HEK293 (cell line): ENCODE results near the gene GNL2.

ENCODE experiments used
- ZNF121 ChIP-seq: fragments of 450-650 bp; formaldehyde crosslinking; IDR thresholded peaks from 2 replicates; pipeline ENCODE4 v1.5.1; 2016; ENCODE audit warnings: missing biosample characterization, missing genetic modification characterization
- ZNF558 ChIP-seq: fragments of 450-650 bp; formaldehyde crosslinking; IDR thresholded peaks from 2 replicates; pipeline ENCODE4 v1.5.1; 2016; ENCODE audit warnings: missing biosample characterization, missing genetic modification characterization
- TF ChIP-seq, protein P1 (sequence below): fragments of 450-650 bp; formaldehyde crosslinking; IDR thresholded peaks from 2 replicates; pipeline ENCODE4 v1.5.1; 2016; ENCODE audit warnings: missing biosample characterization, missing genetic modification characterization
- TF ChIP-seq, protein P2 (sequence below): fragments of 450-650 bp; formaldehyde crosslinking; IDR thresholded peaks from 2 replicates; pipeline ENCODE4 v1.5.1; 2016; ENCODE audit warnings: missing biosample characterization, missing genetic modification characterization, low read depth

DNA sequence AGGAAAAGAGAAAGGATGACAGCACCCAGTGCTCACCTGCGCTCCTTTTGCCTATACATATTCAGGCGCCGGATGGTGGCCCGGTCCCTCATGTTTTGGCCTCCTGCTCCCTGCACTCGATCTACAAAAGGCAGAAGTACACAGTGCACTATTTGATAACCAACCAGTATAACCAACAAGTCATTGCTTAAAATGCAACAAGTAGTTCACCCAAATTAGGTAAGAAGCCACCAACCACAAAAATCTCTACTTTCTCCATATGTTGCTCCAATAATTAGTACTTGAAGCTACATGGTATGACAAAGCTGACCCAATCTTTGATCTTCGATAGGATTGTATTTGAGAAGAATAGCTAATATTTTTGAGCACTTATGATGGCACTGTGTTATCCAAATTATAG lies 2.0 kb downstream of the GNL2 start:
- TF ChIP-seq ZNF121 (tag by site-specific recombination) (no peak), ZNF558 (tag by site-specific recombination) (no peak)
- TF ChIP-seq, protein P1, sequence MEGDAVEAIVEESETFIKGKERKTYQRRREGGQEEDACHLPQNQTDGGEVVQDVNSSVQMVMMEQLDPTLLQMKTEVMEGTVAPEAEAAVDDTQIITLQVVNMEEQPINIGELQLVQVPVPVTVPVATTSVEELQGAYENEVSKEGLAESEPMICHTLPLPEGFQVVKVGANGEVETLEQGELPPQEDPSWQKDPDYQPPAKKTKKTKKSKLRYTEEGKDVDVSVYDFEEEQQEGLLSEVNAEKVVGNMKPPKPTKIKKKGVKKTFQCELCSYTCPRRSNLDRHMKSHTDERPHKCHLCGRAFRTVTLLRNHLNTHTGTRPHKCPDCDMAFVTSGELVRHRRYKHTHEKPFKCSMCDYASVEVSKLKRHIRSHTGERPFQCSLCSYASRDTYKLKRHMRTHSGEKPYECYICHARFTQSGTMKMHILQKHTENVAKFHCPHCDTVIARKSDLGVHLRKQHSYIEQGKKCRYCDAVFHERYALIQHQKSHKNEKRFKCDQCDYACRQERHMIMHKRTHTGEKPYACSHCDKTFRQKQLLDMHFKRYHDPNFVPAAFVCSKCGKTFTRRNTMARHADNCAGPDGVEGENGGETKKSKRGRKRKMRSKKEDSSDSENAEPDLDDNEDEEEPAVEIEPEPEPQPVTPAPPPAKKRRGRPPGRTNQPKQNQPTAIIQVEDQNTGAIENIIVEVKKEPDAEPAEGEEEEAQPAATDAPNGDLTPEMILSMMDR (tag by site-specific recombination), result no peak
- TF ChIP-seq, protein P2, sequence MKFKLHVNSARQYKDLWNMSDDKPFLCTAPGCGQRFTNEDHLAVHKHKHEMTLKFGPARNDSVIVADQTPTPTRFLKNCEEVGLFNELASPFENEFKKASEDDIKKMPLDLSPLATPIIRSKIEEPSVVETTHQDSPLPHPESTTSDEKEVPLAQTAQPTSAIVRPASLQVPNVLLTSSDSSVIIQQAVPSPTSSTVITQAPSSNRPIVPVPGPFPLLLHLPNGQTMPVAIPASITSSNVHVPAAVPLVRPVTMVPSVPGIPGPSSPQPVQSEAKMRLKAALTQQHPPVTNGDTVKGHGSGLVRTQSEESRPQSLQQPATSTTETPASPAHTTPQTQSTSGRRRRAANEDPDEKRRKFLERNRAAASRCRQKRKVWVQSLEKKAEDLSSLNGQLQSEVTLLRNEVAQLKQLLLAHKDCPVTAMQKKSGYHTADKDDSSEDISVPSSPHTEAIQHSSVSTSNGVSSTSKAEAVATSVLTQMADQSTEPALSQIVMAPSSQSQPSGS (tag by site-specific recombination), result no peak
